Keratinocyte (primary cell): ENCODE data around the gene PTMS.

Experiments
- EZH2 ChIP-seq: IDR thresholded peaks from one replicate; pipeline ENCODE4 v1.6.1; 2012; ENCODE audit warnings: inconsistent platforms, mild to moderate bottlenecking, low read length, moderate library complexity
- TF ChIP-seq, protein P1 (sequence below), 3 experiments: IDR thresholded peaks in 1 of 3; conservative IDR thresholded peaks in 1 of 3; optimal IDR thresholded peaks in 1 of 3; 2 replicates in 2 of 3; 3 replicates in 1 of 3; pipeline versions ENCODE3 to v1.5.1; 2011; ENCODE audit warnings: low read length in 3 of 3, mild to moderate bottlenecking in 3 of 3, moderate library complexity in 2 of 3, control low read depth in 1 of 3, inconsistent platforms in 1 of 3; ENCODE audit not compliant: insufficient read depth in 2 of 3; ENCODE audit errors: extremely low read depth in 1 of 3

DNA sequence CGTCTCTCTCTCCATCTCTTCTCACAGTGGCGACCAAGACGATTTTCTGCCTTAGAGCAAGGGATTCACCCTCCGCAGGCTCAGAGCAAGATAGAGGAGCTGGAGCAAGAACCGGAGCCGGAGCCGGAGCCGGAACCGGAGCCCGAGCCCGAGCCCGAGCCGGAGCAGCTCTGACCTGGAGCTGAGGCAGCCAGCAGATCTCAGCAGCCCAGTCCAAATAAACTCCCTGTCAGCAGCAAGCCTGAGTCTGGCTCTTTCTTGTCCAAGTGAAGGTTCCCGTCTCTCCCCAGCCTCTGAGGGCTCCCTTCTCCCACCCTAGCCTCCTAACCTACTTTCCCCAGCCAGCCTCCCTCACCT is 12.0 kb downstream of the PTMS start:
- TF ChIP-seq, protein P1, sequence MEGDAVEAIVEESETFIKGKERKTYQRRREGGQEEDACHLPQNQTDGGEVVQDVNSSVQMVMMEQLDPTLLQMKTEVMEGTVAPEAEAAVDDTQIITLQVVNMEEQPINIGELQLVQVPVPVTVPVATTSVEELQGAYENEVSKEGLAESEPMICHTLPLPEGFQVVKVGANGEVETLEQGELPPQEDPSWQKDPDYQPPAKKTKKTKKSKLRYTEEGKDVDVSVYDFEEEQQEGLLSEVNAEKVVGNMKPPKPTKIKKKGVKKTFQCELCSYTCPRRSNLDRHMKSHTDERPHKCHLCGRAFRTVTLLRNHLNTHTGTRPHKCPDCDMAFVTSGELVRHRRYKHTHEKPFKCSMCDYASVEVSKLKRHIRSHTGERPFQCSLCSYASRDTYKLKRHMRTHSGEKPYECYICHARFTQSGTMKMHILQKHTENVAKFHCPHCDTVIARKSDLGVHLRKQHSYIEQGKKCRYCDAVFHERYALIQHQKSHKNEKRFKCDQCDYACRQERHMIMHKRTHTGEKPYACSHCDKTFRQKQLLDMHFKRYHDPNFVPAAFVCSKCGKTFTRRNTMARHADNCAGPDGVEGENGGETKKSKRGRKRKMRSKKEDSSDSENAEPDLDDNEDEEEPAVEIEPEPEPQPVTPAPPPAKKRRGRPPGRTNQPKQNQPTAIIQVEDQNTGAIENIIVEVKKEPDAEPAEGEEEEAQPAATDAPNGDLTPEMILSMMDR (optimal IDR thresholded peaks at IDR 0.05 in 1 of 3, IDR thresholded peaks at IDR 0.05 in 1 of 3, conservative IDR thresholded peaks at IDR 0.05 in 1 of 3; ENCODE audit: extremely low read depth in 1 of 3, insufficient read depth in 2 of 3, low read length in 3 of 3) = no peak
- no peak for TF ChIP-seq EZH2
